Brain microvascular endothelial cell (primary cell): Measurements from ENCODE around the gene AHRR.

Experiments
- DNase-seq: peaks from one replicate; pipeline ENCODE4 v3.0.0-alpha.2; 2020
- H3K27ac ChIP-seq: fragments of 250-450 bp; sonication (Bioruptor Pico); 2 replicates; pipeline ENCODE4 v1.5.1; 2020; ENCODE audit warnings: mild to moderate bottlenecking, moderate library complexity
- H3K27me3 ChIP-seq: fragments of 250-450 bp; sonication (Bioruptor Pico); replicated peaks from 2 replicates; pipeline ENCODE4 v1.5.1; 2020; ENCODE audit warnings: mild to moderate bottlenecking
- H3K36me3 ChIP-seq: fragments of 250-450 bp; sonication (Bioruptor Pico); replicated peaks from 2 replicates; pipeline ENCODE4 v1.5.1; 2020; ENCODE audit warnings: mild to moderate bottlenecking
- H3K4me3 ChIP-seq: 2 replicates; pipeline ENCODE4 v1.5.1; 2011; ENCODE audit warnings: low read depth, mild to moderate bottlenecking, control low read depth, low read length, moderate library complexity
- CTCF ChIP-seq: IDR thresholded peaks from 2 replicates; pipeline ENCODE4 v1.5.1; 2011; ENCODE audit warnings: low read depth, mild to moderate bottlenecking, moderate library complexity, low read length, control low read depth, inconsistent platforms; ENCODE audit errors: missing control alignments
- in situ Hi-C: cut with HindIII; loops from 2 replicates; pipeline ENCODE4 v1.10.0; 2017; ENCODE audit warnings: low sequenced_read_pairs, low pct_ligation_motif_present

AHRR gene

DNA sequence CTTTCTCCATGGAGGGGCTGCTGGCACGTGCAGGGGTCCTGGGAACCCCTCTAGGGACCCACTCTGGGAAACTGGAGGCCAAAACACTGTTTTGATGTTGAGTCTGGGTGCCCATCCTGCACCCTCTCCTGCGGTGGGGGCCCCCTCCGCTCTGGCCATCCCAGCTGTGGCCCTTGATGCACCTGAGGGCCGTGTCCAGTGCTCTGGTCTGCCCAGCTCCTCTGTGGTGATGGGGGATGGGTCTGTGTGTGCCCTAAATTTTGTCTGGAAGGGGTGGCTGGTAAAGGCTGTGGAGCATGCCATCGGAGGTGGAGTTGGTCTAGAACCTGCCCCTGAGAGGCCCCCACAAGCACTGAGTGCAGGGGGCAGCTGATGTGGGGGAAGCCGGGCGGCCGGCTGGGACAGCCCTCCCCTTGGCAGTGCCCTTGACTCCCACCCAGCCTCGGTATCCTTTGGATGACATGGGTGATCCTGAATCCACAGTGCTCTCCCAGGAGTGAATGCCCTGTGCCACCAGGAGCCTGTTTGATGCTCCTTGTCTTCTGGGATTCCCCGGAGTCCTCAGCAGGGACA lies 26.3 kb downstream of the AHRR start:
- DNase-seq: no peak
- in situ Hi-C loops: no loop called here
- H3K27ac ChIP-seq: no peak overlapping the region
- H3K36me3 ChIP-seq: no peaks in the 10 kb centered on the region
- H3K4me3 ChIP-seq: no peak overlapping the region
- no peak for TF ChIP-seq CTCF
- H3K27me3 ChIP-seq: no peaks in the 10 kb centered on the region

GRCh38 chr5:348726-349125 lies 27.2 kb downstream of the AHRR start:
- in situ Hi-C loops: no loop called here
- TF ChIP-seq CTCF: no peak
- no peak overlapping the region for H3K27ac ChIP-seq
- H3K36me3 ChIP-seq: no peaks in the 10 kb centered on the region
- no peak for DNase-seq
- no peak overlapping the region for H3K4me3 ChIP-seq
- no peaks in the 10 kb centered on the region for H3K27me3 ChIP-seq

- Histone ChIP-seq H3K36me3 (no peaks in the 10 kb centered on the region), H3K27ac (no peak overlapping the region), H3K4me3 (no peak overlapping the region), H3K27me3 (no peaks in the 10 kb centered on the region)
- DNase-seq: no peak
- in situ Hi-C loops: no loop called here
- TF ChIP-seq CTCF: peak; percentile 56
Measured at GRCh38 chr5:350355-350754, 28.8 kb downstream of the AHRR start.

DNA sequence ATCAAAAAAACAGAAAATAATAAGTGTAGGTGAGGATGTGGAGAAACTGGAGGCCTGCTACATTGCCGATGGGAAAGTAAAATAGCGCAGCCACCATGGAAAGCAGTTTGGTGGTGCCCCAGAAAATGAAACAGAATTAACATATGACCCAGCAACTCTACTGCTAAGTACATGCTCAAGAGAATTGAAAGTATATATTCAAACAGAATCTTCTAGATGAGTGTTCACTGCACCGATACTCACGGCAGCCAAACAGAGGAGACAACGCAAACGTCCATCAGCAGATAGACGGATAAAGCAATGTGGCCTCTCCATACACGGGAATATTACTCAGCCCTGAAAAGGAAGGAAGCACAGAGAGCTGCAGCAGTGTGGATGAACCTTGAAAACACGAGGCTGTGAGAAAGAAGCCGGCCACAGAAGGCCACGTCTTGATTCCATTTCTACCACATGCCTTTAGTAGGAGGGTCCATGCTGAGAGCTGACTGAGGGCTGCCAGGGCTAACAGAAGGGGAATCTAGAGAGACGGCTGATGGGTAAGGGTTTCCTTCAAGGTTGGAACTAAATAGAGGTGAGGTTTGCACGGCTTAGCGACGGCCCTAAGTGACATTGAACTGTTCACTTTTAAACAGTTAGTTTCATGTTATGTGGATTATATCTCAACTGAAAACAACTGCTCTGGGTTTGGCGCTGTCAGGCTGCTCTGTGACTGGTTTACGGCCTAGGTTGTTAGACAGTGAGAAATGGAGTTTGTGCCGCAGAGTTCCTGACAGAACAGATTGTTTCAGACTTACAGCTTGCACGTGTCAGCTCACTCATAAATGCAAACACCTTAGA lies 29.8 kb downstream of the AHRR start:
- no peak for DNase-seq
- H3K27me3 ChIP-seq: no peaks in the 10 kb centered on the region
- TF ChIP-seq CTCF: no peak
- in situ Hi-C loops: no loop called here
- H3K36me3 ChIP-seq: no peaks in the 10 kb centered on the region
- no peak overlapping the region for H3K4me3 ChIP-seq
- no peak overlapping the region for H3K27ac ChIP-seq

DNA sequence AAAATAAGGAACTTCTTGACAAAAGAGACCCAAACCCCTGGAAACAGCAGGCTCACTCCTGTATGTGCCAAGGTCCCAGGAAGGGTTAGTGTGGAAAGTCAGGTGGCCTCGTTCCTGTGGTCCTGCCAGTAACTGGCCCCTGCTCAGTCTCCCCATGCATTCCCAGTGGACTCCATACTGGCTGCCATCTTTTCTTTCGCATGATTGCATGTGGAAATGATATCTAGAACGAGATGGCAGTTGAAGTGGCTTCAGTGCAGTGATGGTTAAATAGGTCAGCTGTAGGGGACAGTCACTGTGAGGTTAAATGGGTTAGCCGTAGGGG lies 30.4 kb downstream of the AHRR start:
- no peaks in the 10 kb centered on the region for H3K27me3 ChIP-seq
- in situ Hi-C loops: no loop called here
- no peak for TF ChIP-seq CTCF
- H3K4me3 ChIP-seq: no peak overlapping the region
- no peaks in the 10 kb centered on the region for H3K36me3 ChIP-seq
- DNase-seq: no peak
- H3K27ac ChIP-seq: no peak overlapping the region
